Measurements from ENCODE around the gene HIVEP2. TPM values are rescaled to one million over a fixed set of nuclear protein-coding genes. Genes with fewer than 3 reads are reported as not detected.

The HIVEP2 gene
- total RNA-seq, 4 donors from 2014 or later, result 17.5 to 21.8 (median 20.6) TPM

DNA sequence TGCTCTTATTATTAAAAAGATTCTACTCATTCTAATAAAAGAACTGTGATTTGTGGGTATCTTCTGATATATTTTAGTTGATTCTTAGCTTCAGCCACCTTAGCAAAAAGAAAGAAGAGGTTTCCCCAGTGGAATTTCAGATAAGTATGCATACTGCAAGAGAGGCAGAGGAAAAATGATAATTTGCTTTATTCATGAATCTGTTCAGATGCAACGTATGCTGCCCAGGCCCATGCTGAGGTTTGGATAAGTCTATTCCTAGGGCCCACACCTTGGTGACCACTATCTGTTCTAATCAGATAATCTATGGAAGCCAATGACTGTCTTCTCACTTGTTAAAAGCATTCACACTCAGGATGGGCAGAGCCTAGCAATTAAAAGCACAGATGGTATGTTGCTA lies 194.0 kb downstream of the HIVEP2 start:
- TF ChIP-seq, protein P1, sequence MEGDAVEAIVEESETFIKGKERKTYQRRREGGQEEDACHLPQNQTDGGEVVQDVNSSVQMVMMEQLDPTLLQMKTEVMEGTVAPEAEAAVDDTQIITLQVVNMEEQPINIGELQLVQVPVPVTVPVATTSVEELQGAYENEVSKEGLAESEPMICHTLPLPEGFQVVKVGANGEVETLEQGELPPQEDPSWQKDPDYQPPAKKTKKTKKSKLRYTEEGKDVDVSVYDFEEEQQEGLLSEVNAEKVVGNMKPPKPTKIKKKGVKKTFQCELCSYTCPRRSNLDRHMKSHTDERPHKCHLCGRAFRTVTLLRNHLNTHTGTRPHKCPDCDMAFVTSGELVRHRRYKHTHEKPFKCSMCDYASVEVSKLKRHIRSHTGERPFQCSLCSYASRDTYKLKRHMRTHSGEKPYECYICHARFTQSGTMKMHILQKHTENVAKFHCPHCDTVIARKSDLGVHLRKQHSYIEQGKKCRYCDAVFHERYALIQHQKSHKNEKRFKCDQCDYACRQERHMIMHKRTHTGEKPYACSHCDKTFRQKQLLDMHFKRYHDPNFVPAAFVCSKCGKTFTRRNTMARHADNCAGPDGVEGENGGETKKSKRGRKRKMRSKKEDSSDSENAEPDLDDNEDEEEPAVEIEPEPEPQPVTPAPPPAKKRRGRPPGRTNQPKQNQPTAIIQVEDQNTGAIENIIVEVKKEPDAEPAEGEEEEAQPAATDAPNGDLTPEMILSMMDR (IDR thresholded peaks at IDR 0.05; ENCODE audit: low read depth), result no peak

DNA sequence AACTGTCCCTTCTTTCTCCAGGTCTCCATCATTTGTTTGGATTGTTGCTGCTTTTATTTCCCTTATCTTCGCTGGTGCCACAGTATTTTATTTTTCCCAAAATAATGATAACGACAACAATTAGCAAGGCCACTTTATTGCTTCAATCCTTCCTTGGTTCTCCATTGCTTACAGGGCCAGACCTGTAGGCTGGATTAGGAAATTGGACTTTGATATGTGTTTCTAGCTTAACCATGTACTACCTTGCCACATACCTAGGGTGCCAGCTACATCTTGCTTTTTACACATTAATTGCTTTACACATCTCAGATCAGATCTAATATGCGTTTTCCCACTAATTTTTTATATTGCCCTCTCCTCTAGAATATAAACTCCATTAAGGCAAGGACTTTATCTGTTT lies 195.4 kb downstream of the HIVEP2 start:
- TF ChIP-seq, protein P1 (IDR thresholded peaks at IDR 0.05; ENCODE audit: low read depth), result no peak

DNA sequence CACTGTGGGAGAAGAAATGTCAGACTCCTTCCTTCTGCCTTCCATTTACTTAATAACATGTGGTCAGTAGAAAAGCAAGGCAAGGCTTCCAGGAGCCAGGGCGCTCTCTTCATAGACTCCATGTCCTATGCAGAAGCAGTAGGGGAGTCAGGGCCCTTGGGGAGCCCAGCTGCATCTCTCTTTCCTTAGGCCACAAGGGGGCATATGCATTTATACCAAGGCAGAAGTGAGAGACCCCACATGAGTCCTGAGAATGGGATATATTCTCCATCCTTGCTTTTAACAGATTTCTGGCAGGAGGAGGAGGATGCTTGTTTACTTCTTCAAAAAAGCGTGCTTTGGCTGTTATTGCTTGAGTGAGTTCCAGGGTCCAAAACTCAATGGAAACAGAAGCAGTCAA lies 198.5 kb downstream of the HIVEP2 start:
- TF ChIP-seq, protein P1 (IDR thresholded peaks at IDR 0.05; ENCODE audit: low read depth), result no peak

DNA sequence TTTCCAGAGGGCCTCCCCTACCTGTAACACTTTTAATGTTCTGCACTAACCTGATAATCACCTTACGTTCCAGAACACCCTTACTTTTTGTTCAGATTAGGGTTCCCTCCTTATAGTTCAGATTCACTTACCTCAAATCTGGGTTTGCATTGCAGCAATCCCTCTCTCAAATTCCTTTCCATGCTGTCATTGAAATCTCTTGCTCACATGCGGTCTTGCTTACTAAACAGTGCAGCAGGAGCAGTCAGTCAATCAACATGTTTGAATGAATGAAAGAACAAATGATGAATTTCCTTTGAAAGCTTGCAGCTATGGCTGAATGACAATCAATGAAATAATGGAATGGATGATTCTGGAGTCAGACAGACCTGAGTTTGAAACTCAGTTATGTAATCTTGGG lies 200.1 kb downstream of the HIVEP2 start:
- TF ChIP-seq, protein P1 (IDR thresholded peaks at IDR 0.05; ENCODE audit: low read depth), result no peak

DNA sequence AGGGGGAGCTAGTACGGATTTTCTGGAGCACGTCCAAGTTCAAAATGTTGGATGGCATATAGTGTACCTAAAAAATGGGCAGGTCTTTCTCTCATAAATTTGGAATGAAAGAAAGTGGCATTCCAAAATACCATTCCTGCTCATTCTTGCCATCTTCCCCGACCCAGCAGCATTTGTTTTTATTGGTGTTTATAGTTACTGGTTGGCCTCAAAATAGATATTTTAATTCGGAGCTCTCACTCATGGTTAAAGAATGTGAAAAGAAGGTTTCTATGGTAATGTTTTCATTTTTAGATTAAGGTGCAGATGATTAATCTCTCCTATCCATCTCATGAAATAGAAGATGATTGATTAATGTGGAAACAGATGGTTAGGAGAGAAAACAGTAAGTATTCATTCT lies 204.5 kb downstream of the HIVEP2 start:
- TF ChIP-seq, protein P1 (IDR thresholded peaks at IDR 0.05; ENCODE audit: low read depth), result no peak

DNA sequence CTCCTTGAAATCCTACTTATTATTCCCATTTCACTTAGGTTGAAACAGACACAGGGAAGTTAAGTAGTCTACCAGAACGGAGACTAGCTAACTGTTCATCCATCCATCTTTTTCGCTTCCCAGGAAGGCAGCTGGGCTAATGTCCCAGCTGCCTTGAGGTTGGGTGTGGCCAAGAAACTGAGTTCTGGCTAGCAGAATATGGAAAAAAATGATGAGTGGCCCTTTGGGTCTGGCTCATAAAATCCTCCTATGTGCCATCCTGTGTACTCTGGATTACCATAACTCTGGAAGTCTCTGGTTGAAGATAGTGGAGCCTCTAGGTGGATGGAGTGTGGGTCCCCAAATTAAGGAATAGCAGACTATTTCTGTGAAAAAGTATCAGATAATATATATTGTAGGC lies 206.2 kb downstream of the HIVEP2 start:
- TF ChIP-seq, protein P1 (IDR thresholded peaks at IDR 0.05; ENCODE audit: low read depth), result no peak

DNA sequence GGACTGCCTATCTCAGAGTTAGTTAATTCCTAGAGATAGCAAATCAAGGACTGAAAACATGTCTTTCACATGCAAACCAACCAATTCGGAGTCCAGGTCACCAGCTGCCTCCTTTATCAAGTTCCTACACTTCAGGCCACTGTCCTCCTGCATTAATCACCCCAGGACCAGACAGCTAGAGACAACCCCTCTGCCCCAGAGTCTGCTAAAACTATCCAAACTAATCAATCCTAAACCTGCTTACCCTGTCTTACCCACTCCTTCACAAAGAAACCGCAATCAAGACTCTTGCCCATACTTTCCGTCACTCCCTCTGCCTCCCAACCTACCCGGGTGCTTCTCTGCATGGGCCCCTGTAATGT lies 207.0 kb downstream of the HIVEP2 start:
- TF ChIP-seq, protein P1 (IDR thresholded peaks at IDR 0.05; ENCODE audit: low read depth), result no peak
